B cell (primary cell): Measurements from ENCODE around the gene FIGNL2. TPM values are rescaled to one million over a fixed set of nuclear protein-coding genes. Genes with fewer than 3 reads are reported as not detected.

Experiments used
- ATAC-seq: fragments of 200-7000 bp; cut with Tn5 transposase; one replicate; pipeline ENCODE4 v1.10.0; 2021; ENCODE audit warnings: low read depth, mild to moderate bottlenecking, moderate number of reproducible peaks, moderate library complexity
- CTCF ChIA-PET: fragments of 350-600 bp; sonication (Branson Sonifier 250); formaldehyde crosslinking; loops from one replicate; lab custom pipeline; 2021; ENCODE audit warnings: antibody characterized with exemption, inconsistent platforms; lab: Charles Lee
- POLR2A ChIA-PET: fragments of 350-600 bp; sonication (Branson Sonifier 250); formaldehyde crosslinking; loops from one replicate; lab custom pipeline; 2021; ENCODE audit warnings: antibody characterized with exemption; lab: Charles Lee
- DNase-seq: peaks from one replicate; pipeline ENCODE4 v3.0.0; 2013
- H2AFZ ChIP-seq: 2 replicates; pipeline ENCODE4 v1.6.1; 2012; ENCODE audit warnings: mild to moderate bottlenecking, low read depth, low read length; ENCODE audit not compliant: insufficient read depth, poor library complexity, severe bottlenecking
- H3K27ac ChIP-seq, 2 donors: 1 replicate in 1 of 2; 2 replicates in 1 of 2; pipeline ENCODE4 v1.5.1; 2012 to 2013; ENCODE audit warnings: low read length in 2 of 2, mild to moderate bottlenecking in 2 of 2, moderate library complexity in 1 of 2
- H3K27me3 ChIP-seq, 4 experiments: fragments of 200-600 bp in 1 of 4; sonication (generic) in 1 of 4; replicated peaks in 1 of 4; 1 replicate in 2 of 4; 2 replicates in 2 of 4; pipeline versions ENCODE4 v1.6.1 to v1.7.0; 2013 to 2016; ENCODE audit warnings: low read length in 3 of 4, mild to moderate bottlenecking in 2 of 4, mixed read lengths in 1 of 4, moderate library complexity in 1 of 4; ENCODE audit not compliant: insufficient read depth in 4 of 4, control insufficient read depth in 3 of 4; ENCODE audit errors: control extremely low read depth in 1 of 4
- H3K36me3 ChIP-seq, 2 experiments: replicated peaks in 1 of 2; 1 replicate in 1 of 2; 2 replicates in 1 of 2; pipeline versions ENCODE4 v1.6.1 to v1.7.1; 2013; ENCODE audit warnings: low read length in 1 of 2; ENCODE audit not compliant: insufficient read depth in 2 of 2, control insufficient read depth in 1 of 2; ENCODE audit errors: control extremely low read depth in 1 of 2, extremely low read depth in 1 of 2
- H3K4me1 ChIP-seq, 2 donors: fragments of 200-600 bp in 1 of 2; sonication (generic) in 1 of 2; 1 replicate in 1 of 2; 2 replicates in 1 of 2; pipeline versions ENCODE4 v1.5.1 to v1.6.1; 2013 to 2017; ENCODE audit warnings: low read length in 2 of 2; ENCODE audit not compliant: control insufficient read depth in 2 of 2, insufficient read depth in 2 of 2
- H3K4me2 ChIP-seq: replicated peaks from 2 replicates; pipeline ENCODE3; 2012; ENCODE audit warnings: mild to moderate bottlenecking, low read depth, low read length; ENCODE audit not compliant: poor library complexity, severe bottlenecking
- H3K4me3 ChIP-seq, 5 experiments: fragments of 200-600 bp in 1 of 5; sonication (generic) in 1 of 5; 1 replicate in 3 of 5; 2 replicates in 2 of 5; pipeline versions ENCODE4 v1.5.1 to v1.7.0; 2011 to 2016; ENCODE audit warnings: low read length in 4 of 5, mild to moderate bottlenecking in 4 of 5, low read depth in 2 of 5, control low read depth in 1 of 5, moderate library complexity in 1 of 5; ENCODE audit not compliant: insufficient read depth in 1 of 5; ENCODE audit errors: control extremely low read depth in 1 of 5, extremely low read depth in 1 of 5
- H3K79me2 ChIP-seq: fragments of 200-600 bp; sonication (generic); one replicate; pipeline ENCODE4 v1.6.0; 2016; ENCODE audit warnings: low read length; ENCODE audit not compliant: control insufficient read depth, insufficient read depth
- H3K9ac ChIP-seq: fragments of 200-600 bp; sonication (generic); 2 replicates; pipeline ENCODE4 v1.6.1; 2017; ENCODE audit warnings: mild to moderate bottlenecking, low read length, moderate library complexity
- H3K9me3 ChIP-seq, 3 donors: one replicate each; pipeline versions ENCODE4 v1.6.1 to v1.7.1; 2013; ENCODE audit warnings: low read length in 2 of 3; ENCODE audit not compliant: control insufficient read depth in 2 of 3, insufficient read depth in 1 of 3; ENCODE audit errors: control extremely low read depth in 1 of 3
- H4K20me1 ChIP-seq: 2 replicates; pipeline ENCODE4 v1.6.0; 2012; ENCODE audit warnings: mild to moderate bottlenecking, low read length; ENCODE audit not compliant: insufficient read depth, control insufficient read depth, poor library complexity, severe bottlenecking
- H3K27ac Mint-ChIP-seq: one replicate; pipeline ENCODE4 v1.8.0; 2021; ENCODE audit warnings: mixed read lengths
- H3K27me3 Mint-ChIP-seq: one replicate; pipeline ENCODE4 v1.8.0; 2021; ENCODE audit warnings: mixed read lengths
- H3K4me1 Mint-ChIP-seq: one replicate; pipeline ENCODE4 v1.8.0; 2021; ENCODE audit warnings: mixed read lengths
- H3K4me3 Mint-ChIP-seq: one replicate; pipeline ENCODE4 v1.8.0; 2021; ENCODE audit warnings: mixed read lengths
- H3K9me3 Mint-ChIP-seq: one replicate; pipeline ENCODE4 v1.8.0; 2022; ENCODE audit warnings: mixed read lengths; ENCODE audit not compliant: insufficient read depth
- EZH2 ChIP-seq: IDR thresholded peaks from 2 replicates; pipeline ENCODE4 v1.6.1; 2012; ENCODE audit warnings: borderline replicate concordance, low read depth, mild to moderate bottlenecking, moderate library complexity, low read length; ENCODE audit not compliant: insufficient read depth, poor library complexity, severe bottlenecking
- WGBS: methylation state at CpG from one replicate; pipeline ENCODE4 v1.1.5; 2013; ENCODE audit warnings: missing lambda C conversion rate; ENCODE audit not compliant: insufficient coverage; 5-methylcytosine and 5-hydroxymethylcytosine counted together
- intact Hi-C: fragments of 100-400 bp; cut with micrococcal nuclease; formaldehyde crosslinking; loops from one replicate; pipeline ENCODE4 v1.10.0; 2022
- polyA plus RNA-seq: library from polyadenylated mRNA; depleted of rRNA; stranded (reverse); fragments of >200 nt; gene quantifications from 2 replicates; pipeline ENCODE4 v1.2.3, GENCODE V29; 2012
- total RNA-seq, 2 donors: library from RNA; stranded (reverse); fragments of 120-200 nt in 1 of 2; gene quantifications; 1 replicate in 1 of 2; 2 replicates in 1 of 2; pipeline versions ENCODE4 v1.2.3 to v1.2.4, GENCODE V29; 2013 to 2022
- TF ChIP-seq, protein P1 (sequence below): fragments of 200-600 bp; IDR thresholded peaks from one replicate; pipeline ENCODE4 v1.8.0; 2022; ENCODE audit warnings: antibody characterized with exemption, mild to moderate bottlenecking

Gene FIGNL2
- total and polyA plus RNA-seq, 2 donors (not counting 1 experiment from before 2014, with no cell fraction given), result 0.16 to 0.79 TPM

DNA sequence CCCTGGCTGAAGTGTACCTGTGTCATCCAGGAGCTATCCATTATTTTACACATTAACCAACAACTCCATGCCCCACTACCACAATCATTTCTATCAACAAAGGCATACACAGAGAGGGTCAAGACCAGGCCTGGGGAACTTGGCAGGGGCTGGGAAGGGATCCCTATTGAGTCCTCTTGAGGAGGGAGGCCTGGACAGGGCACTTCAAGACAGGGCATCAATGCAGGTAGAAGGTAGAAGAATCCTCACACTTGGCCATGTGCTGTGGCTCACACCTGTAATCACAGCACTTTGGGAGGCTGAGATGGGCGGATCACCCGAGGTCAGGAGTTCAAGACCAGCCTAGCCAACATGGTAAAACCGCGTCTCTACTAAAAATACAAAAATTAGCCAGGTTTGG, 26.0 kb upstream of the FIGNL2 start:
- ChIA-PET CTCF (interaction anchor here (0.6 to 1.6 kb wide), 7 partner anchors 10 to 1835 kb away, joined by 3 to 10 read pairs (median 3); no protein-coding TSS in a partner anchor), POLR2A (interaction anchor here (0.9 kb wide), 1 partner anchor 54 kb away, joined by 3 read pairs; no protein-coding TSS in a partner anchor)
- Histone ChIP-seq H3K27ac (no peak overlapping the region), H3K4me3 (no peak overlapping the region), H3K9me3 (no peaks in the 10 kb centered on the region), H2AFZ (no peak overlapping the region), H3K9ac (no peak overlapping the region), H3K27me3 (peaks cover 0 to 32% (median 9%) of the 10 kb centered on the region in 4 experiments), H3K4me1 (peaks cover 9 to 16% of the 10 kb centered on the region in 2 donors), H3K79me2 (no peaks in the 10 kb centered on the region), H3K36me3 (no peaks in the 10 kb centered on the region), H3K4me2 (no peak overlapping the region), H4K20me1 (no peaks in the 10 kb centered on the region)
- no peaks in the 10 kb centered on the region for H3K9me3 Mint-ChIP-seq
- H3K27ac Mint-ChIP-seq, result no peak overlapping the region
- no peak overlapping the region for H3K4me3 Mint-ChIP-seq
- WGBS, result 94% methylated on average over 4 of the region's 4 CpGs
- H3K27me3 Mint-ChIP-seq, result peaks cover 32% of the 10 kb centered on the region
- TF ChIP-seq EZH2, result no peak
- TF ChIP-seq, protein P1, sequence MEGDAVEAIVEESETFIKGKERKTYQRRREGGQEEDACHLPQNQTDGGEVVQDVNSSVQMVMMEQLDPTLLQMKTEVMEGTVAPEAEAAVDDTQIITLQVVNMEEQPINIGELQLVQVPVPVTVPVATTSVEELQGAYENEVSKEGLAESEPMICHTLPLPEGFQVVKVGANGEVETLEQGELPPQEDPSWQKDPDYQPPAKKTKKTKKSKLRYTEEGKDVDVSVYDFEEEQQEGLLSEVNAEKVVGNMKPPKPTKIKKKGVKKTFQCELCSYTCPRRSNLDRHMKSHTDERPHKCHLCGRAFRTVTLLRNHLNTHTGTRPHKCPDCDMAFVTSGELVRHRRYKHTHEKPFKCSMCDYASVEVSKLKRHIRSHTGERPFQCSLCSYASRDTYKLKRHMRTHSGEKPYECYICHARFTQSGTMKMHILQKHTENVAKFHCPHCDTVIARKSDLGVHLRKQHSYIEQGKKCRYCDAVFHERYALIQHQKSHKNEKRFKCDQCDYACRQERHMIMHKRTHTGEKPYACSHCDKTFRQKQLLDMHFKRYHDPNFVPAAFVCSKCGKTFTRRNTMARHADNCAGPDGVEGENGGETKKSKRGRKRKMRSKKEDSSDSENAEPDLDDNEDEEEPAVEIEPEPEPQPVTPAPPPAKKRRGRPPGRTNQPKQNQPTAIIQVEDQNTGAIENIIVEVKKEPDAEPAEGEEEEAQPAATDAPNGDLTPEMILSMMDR, result no peak
- intact Hi-C loops, result no loop called here
- peaks cover 8% of the 10 kb centered on the region for H3K4me1 Mint-ChIP-seq
- ATAC-seq (no peak), DNase-seq (no peak)

DNA sequence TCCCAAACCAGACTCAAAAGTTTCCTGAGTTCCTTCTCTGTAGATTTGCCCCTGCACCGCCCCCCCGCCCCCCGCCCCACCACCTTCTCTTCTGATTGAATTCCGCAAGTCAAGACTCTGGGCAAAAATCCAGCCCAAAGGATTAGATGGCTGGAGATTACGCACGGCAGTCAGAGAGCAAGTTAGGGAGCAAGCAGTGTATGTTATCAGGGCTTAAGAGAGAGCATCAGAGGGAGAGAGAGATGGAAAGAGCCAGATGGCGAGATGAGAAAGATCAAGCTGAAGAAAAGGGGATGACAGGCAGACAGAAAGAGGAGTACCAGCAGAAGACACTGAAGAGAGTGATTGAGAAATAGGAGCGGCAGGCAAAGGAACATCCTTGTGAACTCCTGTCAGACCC, 25.5 kb upstream of the FIGNL2 start:
- Mint-ChIP-seq H3K4me3 (no peak overlapping the region), H3K27me3 (peaks cover 29% of the 10 kb centered on the region), H3K4me1 (peaks cover 8% of the 10 kb centered on the region), H3K27ac (no peak overlapping the region), H3K9me3 (no peaks in the 10 kb centered on the region)
- ChIA-PET POLR2A (no interaction called here), CTCF (no interaction called here)
- ATAC-seq (no peak), DNase-seq (no peak)
- Histone ChIP-seq H3K36me3 (no peaks in the 10 kb centered on the region), H3K9ac (no peak overlapping the region), H3K9me3 (no peaks in the 10 kb centered on the region), H3K27ac (no peak overlapping the region), H3K79me2 (no peaks in the 10 kb centered on the region), H3K4me2 (no peak overlapping the region), H4K20me1 (no peaks in the 10 kb centered on the region), H3K4me3 (no peak overlapping the region), H2AFZ (no peak overlapping the region), H3K4me1 (peaks cover 10 to 21% of the 10 kb centered on the region in 2 donors), H3K27me3 (peaks cover 0 to 37% (median 11%) of the 10 kb centered on the region in 4 experiments)
- intact Hi-C loops, result no loop called here
- TF ChIP-seq, protein P1, result no peak
- no peak for TF ChIP-seq EZH2
- 87% methylated on average over 5 of the region's 8 CpGs for WGBS
